Suprapubic skin (tissue), 4 donors: Measurements from ENCODE around the gene DAAM1. TPM values are rescaled to one million over a fixed set of nuclear protein-coding genes. Genes with fewer than 3 reads are reported as not detected.

Experiments
- DNase-seq, 2 donors: peaks; one replicate each; pipeline ENCODE4 v3.0.0-alpha.2; 2019; ENCODE audit warnings: low spot score in 2 of 2
- H3K27ac ChIP-seq: fragments of 200-600 bp; sonication (generic); one replicate; pipeline ENCODE4 v1.5.1; 2019
- H3K27me3 ChIP-seq: fragments of 200-600 bp; sonication (generic); one replicate; pipeline ENCODE4 v1.5.1; 2019
- H3K36me3 ChIP-seq: fragments of 200-600 bp; sonication (generic); one replicate; pipeline ENCODE4 v1.5.1; 2019
- H3K4me1 ChIP-seq: fragments of 200-600 bp; sonication (generic); one replicate; pipeline ENCODE4 v1.5.1; 2019
- H3K4me3 ChIP-seq: fragments of 200-600 bp; sonication (generic); one replicate; pipeline ENCODE4 v1.5.1; 2019; ENCODE audit warnings: mild to moderate bottlenecking
- H3K9me3 ChIP-seq: fragments of 200-600 bp; sonication (generic); one replicate; pipeline ENCODE4 v1.5.1; 2019
- CTCF ChIP-seq, 2 donors: fragments of 200-600 bp in 1 of 2; fragments of 450-650 bp in 1 of 2; sonication (generic) in 1 of 2; IDR thresholded peaks; one replicate each; pipeline ENCODE4 v1.5.1; 2016 to 2019; ENCODE audit warnings: antibody characterized with exemption in 2 of 2, mild to moderate bottlenecking in 1 of 2, moderate library complexity in 1 of 2
- EP300 ChIP-seq: sonication (generic); formaldehyde crosslinking; IDR thresholded peaks from one replicate; pipeline ENCODE4 v1.6.1; 2017; ENCODE audit warnings: antibody characterized with exemption
- POLR2A ChIP-seq, 2 donors: fragments of 450-650 bp; IDR thresholded peaks; one replicate each; pipeline ENCODE4 v1.6.1; 2017; ENCODE audit warnings: antibody characterized with exemption in 2 of 2, mild to moderate bottlenecking in 2 of 2, moderate library complexity in 2 of 2
- POLR2AphosphoS5 ChIP-seq, 3 donors: sonication (generic); formaldehyde crosslinking; IDR thresholded peaks; one replicate each; pipeline ENCODE4 v1.6.1; 2017; ENCODE audit warnings: antibody characterized with exemption in 3 of 3
- WGBS: methylation state at CpG from one replicate; pipeline ENCODE4 v1.1.5; 2018; 5-methylcytosine and 5-hydroxymethylcytosine counted together
- total RNA-seq, 4 donors: library from RNA; depleted of rRNA; stranded (reverse); fragments of >200 nt; gene quantifications; one replicate each; pipeline ENCODE4 v1.1.0, GENCODE V29; 2016

The DAAM1 gene
- total RNA-seq, 4 donors from 2014 or later = 103 to 196 (median 171) TPM

- H3K27me3 ChIP-seq = no peaks in the 10 kb centered on the region
- no peak overlapping the region for H3K4me3 ChIP-seq
- no peaks in the 10 kb centered on the region for H3K9me3 ChIP-seq
- H3K27ac ChIP-seq = peak overlapping the region; percentile 75
- no peak for TF ChIP-seq CTCF (IDR thresholded peaks at IDR 0.05)
- no peak for TF ChIP-seq POLR2AphosphoS5 (IDR thresholded peaks at IDR 0.05)
- no peak for TF ChIP-seq POLR2A (IDR thresholded peaks at IDR 0.05)
- TF ChIP-seq EP300 = no peak
- H3K4me1 ChIP-seq = peaks cover 51% of the 10 kb centered on the region
- peaks cover 9% of the 10 kb centered on the region for H3K36me3 ChIP-seq
- DNase-seq = no peak
Measured at GRCh38 chr14:59336098-59336497, 147.6 kb downstream of the DAAM1 start.

GRCh38 chr14:59336706-59337105 is 148.2 kb downstream of the DAAM1 start:
- Histone ChIP-seq H3K36me3 (peaks cover 5% of the 10 kb centered on the region), H3K9me3 (no peaks in the 10 kb centered on the region), H3K4me1 (peaks cover 53% of the 10 kb centered on the region), H3K27me3 (no peaks in the 10 kb centered on the region), H3K4me3 (no peak overlapping the region), H3K27ac (peak overlapping the region; percentile 75)
- TF ChIP-seq EP300 (no peak), CTCF (IDR thresholded peaks at IDR 0.05) (no peak), POLR2AphosphoS5 (IDR thresholded peaks at IDR 0.05) (no peak), POLR2A (IDR thresholded peaks at IDR 0.05) (no peak)
- WGBS = 67% methylated on average over 3 of the region's 3 CpGs
- DNase-seq = no peak

GRCh38 chr14:59337141-59337611 is 148.7 kb downstream of the DAAM1 start:
- Histone ChIP-seq H3K27me3 (no peaks in the 10 kb centered on the region), H3K27ac (peak overlapping the region; percentile 75), H3K4me3 (no peak overlapping the region), H3K36me3 (no peaks in the 10 kb centered on the region), H3K9me3 (no peaks in the 10 kb centered on the region), H3K4me1 (peaks cover 56% of the 10 kb centered on the region)
- peak; percentile 78 to 84 for DNase-seq
- TF ChIP-seq POLR2A (IDR thresholded peaks at IDR 0.05) = no peak
- TF ChIP-seq POLR2AphosphoS5 (IDR thresholded peaks at IDR 0.05) = peak in 1 of 3 donors; percentile 67
- 22% methylated on average over 4 of the region's 4 CpGs for WGBS

GRCh38 chr14:59338761-59339160 is 150.3 kb downstream of the DAAM1 start:
- H3K27ac ChIP-seq = no peak overlapping the region
- H3K4me1 ChIP-seq = peaks cover 45% of the 10 kb centered on the region
- no peak overlapping the region for H3K4me3 ChIP-seq
- WGBS = 88% methylated on average over 3 of the region's 3 CpGs
- TF ChIP-seq POLR2AphosphoS5 (IDR thresholded peaks at IDR 0.05) (no peak), EP300 (no peak), POLR2A (IDR thresholded peaks at IDR 0.05) (no peak), CTCF (IDR thresholded peaks at IDR 0.05) (no peak)
- DNase-seq = no peak
- H3K27me3 ChIP-seq = no peaks in the 10 kb centered on the region
- H3K36me3 ChIP-seq = no peaks in the 10 kb centered on the region
- no peaks in the 10 kb centered on the region for H3K9me3 ChIP-seq

GRCh38 chr14:59339524-59340330 is 151.3 kb downstream of the DAAM1 start:
- Histone ChIP-seq H3K27ac (no peak overlapping the region), H3K27me3 (no peaks in the 10 kb centered on the region), H3K36me3 (no peaks in the 10 kb centered on the region), H3K9me3 (no peaks in the 10 kb centered on the region), H3K4me3 (no peak overlapping the region), H3K4me1 (peaks cover 42% of the 10 kb centered on the region)
- no peak for DNase-seq
- TF ChIP-seq CTCF (IDR thresholded peaks at IDR 0.05) (no peak), POLR2A (IDR thresholded peaks at IDR 0.05) (no peak), EP300 (no peak), POLR2AphosphoS5 (IDR thresholded peaks at IDR 0.05) (no peak)
- WGBS = 90% methylated on average over 6 of the region's 6 CpGs
